ENCODE results near the gene PARD3B. TPM values are rescaled to one million over a fixed set of nuclear protein-coding genes. Genes with fewer than 3 reads are reported as not detected.

Gene PARD3B
- total RNA-seq, 1 experiment from 2014 or later, result 6.4 TPM

DNA sequence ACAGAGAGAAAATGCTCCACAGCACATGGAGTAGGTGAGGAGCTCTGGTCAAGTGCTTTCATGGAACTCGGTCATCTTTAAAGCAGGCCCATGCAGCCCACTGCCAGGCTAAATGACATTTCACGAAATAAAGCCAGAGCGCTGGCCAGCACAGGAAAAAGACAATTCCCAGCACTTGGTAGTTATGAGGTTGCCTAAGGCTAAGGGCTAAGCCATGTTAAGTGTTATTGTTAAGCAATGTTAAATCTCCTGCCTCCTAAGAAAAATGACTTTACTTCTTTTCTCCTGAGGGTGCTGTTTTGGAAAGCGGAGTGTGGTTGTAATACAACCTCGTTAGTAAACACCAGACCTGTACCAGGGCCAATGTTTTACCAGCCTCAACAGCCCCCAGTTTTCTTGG, 1011.1 kb downstream of the PARD3B start:
- H3K4me2 ChIP-seq (ENCODE audit: insufficient read depth, insufficient read length, low read length), result no peak overlapping the region
- Mint-ChIP-seq H3K9me3 (no peaks in the 10 kb centered on the region), H3K4me1 (peaks cover 22 to 25% of the 10 kb centered on the region in 2 experiments), H3K27me3 (ENCODE audit: low read depth) (no peaks in the 10 kb centered on the region), H3K4me3 (no peak overlapping the region), H3K36me3 (ENCODE audit: insufficient read depth in 1 of 3, low read depth in 3 of 3) (no peaks in the 10 kb centered on the region; a peak in 2 of 7 replicates), H3K27ac (no peak overlapping the region; a peak in 1 of 7 replicates)
- no peak overlapping the region for H2AFZ ChIP-seq (ENCODE audit: low read length)
- H3K4me1 ChIP-seq (ENCODE audit: insufficient read depth, low read length), result peaks cover 4% of the 10 kb centered on the region; the same call in 1 of the 2 replicates
- no peaks in the 10 kb centered on the region for H3K79me2 ChIP-seq (ENCODE audit: insufficient read depth, low read length)
- H2BK15ac ChIP-seq (ENCODE audit: low read depth, low read length), result no peak overlapping the region
- no peaks in the 10 kb centered on the region for H3K79me1 ChIP-seq (ENCODE audit: insufficient read depth, low read depth, low read length, poor library complexity, severe bottlenecking)
- no peak overlapping the region for H2BK12ac ChIP-seq (ENCODE audit: insufficient read length, low read depth, low read length)
- TF ChIP-seq, protein P1, sequence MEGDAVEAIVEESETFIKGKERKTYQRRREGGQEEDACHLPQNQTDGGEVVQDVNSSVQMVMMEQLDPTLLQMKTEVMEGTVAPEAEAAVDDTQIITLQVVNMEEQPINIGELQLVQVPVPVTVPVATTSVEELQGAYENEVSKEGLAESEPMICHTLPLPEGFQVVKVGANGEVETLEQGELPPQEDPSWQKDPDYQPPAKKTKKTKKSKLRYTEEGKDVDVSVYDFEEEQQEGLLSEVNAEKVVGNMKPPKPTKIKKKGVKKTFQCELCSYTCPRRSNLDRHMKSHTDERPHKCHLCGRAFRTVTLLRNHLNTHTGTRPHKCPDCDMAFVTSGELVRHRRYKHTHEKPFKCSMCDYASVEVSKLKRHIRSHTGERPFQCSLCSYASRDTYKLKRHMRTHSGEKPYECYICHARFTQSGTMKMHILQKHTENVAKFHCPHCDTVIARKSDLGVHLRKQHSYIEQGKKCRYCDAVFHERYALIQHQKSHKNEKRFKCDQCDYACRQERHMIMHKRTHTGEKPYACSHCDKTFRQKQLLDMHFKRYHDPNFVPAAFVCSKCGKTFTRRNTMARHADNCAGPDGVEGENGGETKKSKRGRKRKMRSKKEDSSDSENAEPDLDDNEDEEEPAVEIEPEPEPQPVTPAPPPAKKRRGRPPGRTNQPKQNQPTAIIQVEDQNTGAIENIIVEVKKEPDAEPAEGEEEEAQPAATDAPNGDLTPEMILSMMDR (conservative IDR thresholded peaks at IDR 0.05), result no peak
- no CpG with 5 or more reads among the region's 5 CpGs for WGBS (ENCODE audit: extremely low coverage, insufficient read length, low lambda C conversion rate)
- no peak overlapping the region for H4K91ac ChIP-seq (ENCODE audit: insufficient read length, low read depth, low read length)
- no peaks in the 10 kb centered on the region for H3K23me2 ChIP-seq (ENCODE audit: insufficient read length, low read depth, low read length, poor library complexity, severe bottlenecking)
- H3K9ac ChIP-seq (ENCODE audit: extremely low read depth, insufficient read length, low read length), result no peak overlapping the region
- no peak overlapping the region for H4K5ac ChIP-seq (ENCODE audit: insufficient read length, low read depth, low read length)
- H3K27ac ChIP-seq (ENCODE audit: insufficient read length, low read depth, low read length), result no peak overlapping the region
- no peak for DNase-seq
- no peak overlapping the region for H3T11ph ChIP-seq (ENCODE audit: low read length)
- H2AK5ac ChIP-seq (ENCODE audit: insufficient read length, low read length), result no peak overlapping the region
- no peak overlapping the region for H2BK120ac ChIP-seq (ENCODE audit: low read depth, low read length, poor library complexity, severe bottlenecking)
- no peak overlapping the region; the same call in 1 of the 2 replicates for H3K14ac ChIP-seq (ENCODE audit: insufficient read depth, low read length)
- H2BK5ac ChIP-seq (ENCODE audit: insufficient read length, low read length), result no peak overlapping the region
- H3K18ac ChIP-seq (ENCODE audit: insufficient read length, low read depth, low read length), result no peak overlapping the region
- H3K27me3 ChIP-seq (ENCODE audit: insufficient read depth, low read length), result no peaks in the 10 kb centered on the region
- no peak overlapping the region for H3K4ac ChIP-seq (ENCODE audit: low read depth, low read length)
- H3K9me3 ChIP-seq (ENCODE audit: control insufficient read depth, low read depth, low read length), result no peaks in the 10 kb centered on the region
- no peak overlapping the region for H2BK20ac ChIP-seq (ENCODE audit: low read depth, low read length, poor library complexity, severe bottlenecking)
- no peak overlapping the region for H4K8ac ChIP-seq (replicated peaks; ENCODE audit: insufficient read length, low read depth, low read length)
- H4K20me1 ChIP-seq (ENCODE audit: control insufficient read depth, insufficient read depth, insufficient read length), result no peaks in the 10 kb centered on the region
- no peak overlapping the region for H3K23ac ChIP-seq (ENCODE audit: insufficient read length, low read depth, low read length)
- no peak overlapping the region for H3K56ac ChIP-seq (ENCODE audit: insufficient read length, low read depth, low read length)

All from H9 (cell line).